Fibroblast of skin of back (primary cell): Measurements from ENCODE around the gene PGAM5.
"Not testable (repeated sequence)": the region's sequence is repeated elsewhere in the genome, so short reads cannot be mapped to it uniquely, and the experiment has no call there.

Source experiments
- DNase-seq: peaks from one replicate; pipeline ENCODE4 v3.0.0-alpha.2; 2013

The PGAM5 gene

GRCh38 chr12:132689227-132689626 is 21.4 kb upstream of the PGAM5 start:
- DNase-seq: no peak

DNA sequence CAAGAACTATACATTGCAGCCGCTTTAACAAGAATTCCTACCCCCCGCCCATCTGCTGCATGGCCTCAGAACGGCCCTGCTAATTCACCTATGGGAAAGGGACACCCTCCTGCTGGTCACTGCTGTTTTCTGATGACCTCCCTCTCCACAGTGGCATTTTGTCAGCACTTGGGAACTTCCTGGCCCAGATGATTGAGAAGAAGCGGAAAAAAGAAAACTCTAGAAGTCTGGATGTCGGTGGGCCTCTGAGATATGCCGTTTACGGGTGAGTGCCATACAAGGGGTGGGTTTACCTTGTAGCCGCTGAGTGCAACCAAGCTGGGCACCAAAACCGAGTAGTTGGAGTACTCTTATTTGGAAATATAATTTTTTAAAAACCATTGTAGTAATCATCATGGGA is 20.5 kb upstream of the PGAM5 start:
- no peak for DNase-seq

- DNase-seq: not testable (repeated sequence)
Measured at GRCh38 chr12:132692030-132692429, 18.6 kb upstream of the PGAM5 start.

DNA sequence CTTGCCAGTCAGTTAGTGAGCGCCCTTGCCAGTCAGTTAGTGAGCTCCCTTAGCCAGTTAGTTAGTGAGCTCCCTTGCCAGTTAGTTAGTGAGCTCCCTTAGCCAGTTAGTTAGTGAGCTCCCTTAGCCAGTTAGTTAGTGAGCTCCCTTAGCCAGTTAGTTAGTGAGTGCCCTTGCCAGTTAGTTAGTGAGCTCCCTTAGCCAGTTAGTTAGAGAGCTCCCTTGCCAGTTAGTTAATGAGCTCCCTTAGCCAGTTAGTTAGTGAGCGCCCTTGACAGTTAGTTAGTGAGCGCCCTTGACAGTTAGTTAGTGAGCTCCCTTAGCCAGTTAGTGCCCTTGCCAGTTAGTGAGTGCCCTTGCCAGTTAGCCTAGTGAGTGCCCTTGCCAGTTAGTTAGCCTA is 15.8 kb upstream of the PGAM5 start:
- not testable (repeated sequence) for DNase-seq

DNA sequence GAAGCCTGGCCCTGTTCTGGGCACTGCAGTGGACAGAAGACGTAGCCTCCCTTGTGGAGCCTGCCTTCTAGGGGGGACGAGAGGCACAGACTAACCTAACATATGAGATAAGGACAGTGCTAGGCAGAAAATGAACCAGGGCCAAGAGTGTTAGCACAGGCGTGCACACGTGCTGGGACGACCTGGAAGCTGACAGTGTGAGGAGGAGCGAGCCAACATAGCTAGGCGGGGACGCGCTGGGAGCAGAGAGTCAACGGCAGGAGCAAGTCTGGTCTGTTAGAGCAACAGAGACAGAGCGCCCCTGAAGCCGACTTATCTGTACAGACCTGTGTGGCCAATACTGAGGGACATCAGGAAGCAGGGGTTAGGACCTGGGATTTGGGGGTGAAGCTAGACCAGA is 15.2 kb upstream of the PGAM5 start:
- no peak for DNase-seq

- no peak for DNase-seq
Measured at GRCh38 chr12:132698341-132698740, 12.3 kb upstream of the PGAM5 start.

DNA sequence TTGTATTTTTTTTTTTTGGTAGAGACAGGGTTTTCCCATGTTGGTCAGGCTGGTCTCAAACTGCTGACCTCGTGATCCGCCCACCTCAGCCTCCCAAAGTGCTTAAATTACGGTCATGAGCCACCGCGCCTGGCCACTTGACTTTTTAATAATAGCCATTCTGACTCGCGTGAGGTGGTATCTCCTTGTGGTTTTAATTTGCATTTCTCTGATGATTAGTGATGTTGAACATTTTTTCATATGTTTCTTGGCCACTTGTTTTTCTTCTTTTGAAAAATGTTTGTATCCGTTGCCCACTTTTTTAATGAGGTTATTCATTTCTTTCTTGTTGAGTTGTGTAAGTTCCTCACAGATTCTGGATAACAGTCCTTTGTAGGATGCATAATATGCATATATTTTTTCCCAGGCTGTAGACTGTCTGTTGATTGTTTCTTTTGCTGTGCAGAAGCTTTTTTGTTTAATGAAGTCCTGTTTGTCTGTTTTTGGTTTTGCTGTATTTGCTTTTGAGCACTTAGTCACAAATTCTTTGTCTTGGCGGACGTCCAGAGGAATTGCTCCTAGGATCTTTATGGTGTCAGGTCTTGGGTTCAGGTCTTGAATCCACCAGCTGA is 10.3 kb upstream of the PGAM5 start:
- DNase-seq: peak; percentile 51

DNA sequence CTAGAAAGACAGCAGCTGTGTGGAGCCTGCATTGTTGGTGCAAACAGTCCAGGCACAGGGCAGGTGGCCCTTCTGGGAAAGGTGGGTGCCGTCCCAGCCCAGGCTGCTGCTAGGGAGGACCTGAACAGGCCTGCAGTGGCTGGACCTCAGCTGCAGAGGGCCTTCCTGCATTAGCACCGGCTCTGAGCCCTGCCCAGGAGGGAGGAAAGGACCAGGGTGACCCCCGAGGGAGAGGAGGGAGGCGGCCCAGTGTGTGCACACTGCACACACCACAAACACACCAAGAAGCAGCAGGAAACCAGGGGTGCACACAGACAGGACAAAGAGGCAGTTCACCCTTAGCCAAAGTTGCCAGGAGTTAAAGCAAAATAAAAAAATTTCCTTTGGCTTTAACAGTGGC is 8.0 kb upstream of the PGAM5 start:
- DNase-seq: no peak

GRCh38 chr12:132703641-132704040 is 7.0 kb upstream of the PGAM5 start:
- no peak for DNase-seq

DNA sequence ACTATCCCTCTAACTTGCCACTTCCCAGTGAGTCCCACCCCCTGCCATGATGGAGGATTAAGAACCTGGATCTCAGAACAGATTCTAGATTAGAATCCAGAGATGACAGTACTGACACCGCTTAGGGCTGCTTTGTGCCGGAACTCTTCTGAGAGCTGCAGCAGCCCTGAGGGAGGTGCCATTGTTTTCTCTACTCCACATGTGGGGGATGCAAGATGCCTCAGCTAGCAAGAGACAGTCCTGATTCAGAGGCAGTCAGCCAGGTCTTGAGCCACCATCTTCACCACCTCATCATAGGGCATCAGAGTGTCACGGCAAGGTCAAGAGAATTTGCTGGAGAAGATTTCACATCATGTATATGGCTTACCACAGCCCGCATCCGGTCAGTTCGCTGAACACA is 3.4 kb upstream of the PGAM5 start:
- no peak for DNase-seq

DNA sequence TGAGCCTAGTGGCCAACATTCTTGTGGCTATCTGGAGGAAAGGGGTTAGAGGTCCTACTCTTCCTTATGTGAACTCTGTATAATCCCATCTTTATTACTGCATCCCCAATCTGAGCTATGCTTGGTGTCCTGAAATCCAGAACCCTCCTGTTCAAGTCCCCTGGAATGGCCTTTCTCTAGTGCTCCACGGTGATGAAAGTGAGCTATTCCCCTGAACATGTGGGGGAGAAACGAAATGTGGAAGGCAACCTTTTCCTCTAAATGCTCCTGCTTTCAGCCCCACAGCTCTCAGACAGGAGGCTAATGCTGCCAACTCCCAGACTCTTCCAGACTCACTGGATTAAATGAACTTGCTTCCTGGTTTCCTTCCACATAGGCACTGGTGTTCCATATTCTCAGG is 2.5 kb upstream of the PGAM5 start:
- no peak for DNase-seq

- no peak for DNase-seq
Measured at GRCh38 chr12:132710043-132710404, 618 bp upstream of the PGAM5 start.

DNA sequence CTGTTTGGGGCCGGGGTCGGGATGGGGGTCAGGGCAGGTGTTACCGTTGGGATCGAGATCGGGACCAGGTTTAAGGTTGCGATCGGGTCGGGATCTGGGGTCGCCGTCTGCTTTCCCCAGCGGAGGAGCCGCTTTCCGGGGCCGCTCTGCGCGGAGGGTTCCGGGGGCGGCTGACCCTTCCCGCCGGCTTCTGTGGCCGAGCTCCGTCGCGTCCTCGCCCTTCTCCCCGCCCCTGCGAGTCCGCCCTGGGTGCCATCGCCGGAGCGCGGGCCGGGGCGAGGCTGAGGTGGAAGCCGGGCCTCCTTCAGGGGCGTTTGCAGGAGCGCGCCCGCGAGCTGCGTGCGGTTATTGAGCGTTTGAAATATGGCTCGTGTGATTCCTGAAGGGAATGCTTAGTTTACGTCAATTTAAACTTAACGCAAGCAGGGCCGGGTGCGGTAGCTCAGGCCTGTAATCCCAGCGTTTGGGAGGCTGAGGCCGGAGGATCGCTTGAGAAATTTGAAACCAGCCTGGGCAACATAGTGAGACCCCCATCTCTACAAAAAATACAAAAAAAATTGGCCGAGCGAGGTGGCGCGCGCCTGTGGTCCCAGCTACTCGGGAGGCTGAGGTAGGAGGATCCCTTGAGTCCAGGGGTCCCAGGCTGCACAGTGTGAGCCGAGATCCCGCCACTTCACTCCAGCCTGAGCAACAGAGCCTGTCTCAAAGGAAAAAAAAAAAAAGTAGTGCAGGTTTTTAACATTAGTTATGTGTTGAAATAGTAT is 620 bp downstream of the PGAM5 start:
- DNase-seq: no peak

GRCh38 chr12:132713123-132713522 is 2.5 kb downstream of the PGAM5 start:
- DNase-seq: no peak

DNA sequence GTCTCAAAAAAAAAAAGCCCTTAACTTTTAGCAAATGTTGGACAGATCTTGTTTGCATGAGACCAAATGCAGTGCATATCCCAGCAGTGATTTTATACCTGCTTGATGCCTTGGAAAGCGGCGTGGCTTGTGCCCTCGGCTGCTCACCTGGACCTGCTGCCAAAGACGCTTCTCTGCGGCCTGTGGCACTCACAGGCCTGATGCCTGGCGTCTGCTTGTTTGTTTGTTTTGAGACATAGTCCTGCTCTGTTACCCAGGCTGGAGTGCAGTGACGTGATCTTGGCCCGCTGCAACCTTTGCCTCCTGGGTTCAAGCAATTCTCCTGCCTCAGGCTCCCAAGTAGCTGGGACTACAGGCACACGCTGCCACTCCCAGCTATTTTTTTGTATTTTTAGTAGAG is 5.2 kb downstream of the PGAM5 start:
- DNase-seq: no peak

DNA sequence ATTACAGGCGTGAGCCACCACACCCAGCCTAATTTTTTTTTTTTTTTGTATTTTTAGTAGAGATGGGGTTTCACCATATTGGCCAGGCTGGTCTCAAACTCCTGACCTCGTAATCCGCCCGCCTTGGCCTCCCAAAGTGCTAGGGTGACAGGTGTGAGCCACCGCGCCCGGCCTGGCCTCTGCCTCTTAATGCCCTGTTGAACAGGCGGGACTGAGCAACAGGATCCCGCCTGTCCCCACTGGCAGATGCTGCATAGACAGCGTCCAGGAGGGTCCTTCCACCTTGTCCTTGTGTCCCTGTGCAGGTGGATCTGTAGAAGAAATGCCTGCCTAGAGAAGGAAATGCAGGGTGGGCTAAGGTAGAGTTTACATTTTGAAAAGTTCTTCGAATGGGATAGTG is 5.7 kb downstream of the PGAM5 start:
- DNase-seq: no peak

DNA sequence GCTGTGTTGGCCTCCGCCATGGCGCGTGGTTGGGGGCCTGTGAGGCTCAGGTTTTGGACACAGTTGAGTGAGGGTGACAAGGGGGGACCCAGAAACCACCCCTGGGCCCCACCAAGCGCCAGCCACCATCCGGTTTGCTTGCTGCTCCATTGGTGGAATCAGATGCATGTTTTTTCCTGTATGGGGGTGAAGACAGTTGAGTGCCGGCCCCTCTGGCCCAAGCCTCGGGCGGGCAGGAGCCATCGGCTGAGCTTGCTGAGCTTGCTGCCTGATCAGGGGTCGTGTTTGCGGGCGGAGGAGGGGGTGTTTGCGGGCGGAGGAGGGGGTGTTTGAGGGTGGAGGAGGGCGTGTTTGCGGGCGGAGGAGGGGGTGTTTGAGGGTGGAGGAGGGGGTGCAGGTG is 6.4 kb downstream of the PGAM5 start:
- DNase-seq: no peak

DNA sequence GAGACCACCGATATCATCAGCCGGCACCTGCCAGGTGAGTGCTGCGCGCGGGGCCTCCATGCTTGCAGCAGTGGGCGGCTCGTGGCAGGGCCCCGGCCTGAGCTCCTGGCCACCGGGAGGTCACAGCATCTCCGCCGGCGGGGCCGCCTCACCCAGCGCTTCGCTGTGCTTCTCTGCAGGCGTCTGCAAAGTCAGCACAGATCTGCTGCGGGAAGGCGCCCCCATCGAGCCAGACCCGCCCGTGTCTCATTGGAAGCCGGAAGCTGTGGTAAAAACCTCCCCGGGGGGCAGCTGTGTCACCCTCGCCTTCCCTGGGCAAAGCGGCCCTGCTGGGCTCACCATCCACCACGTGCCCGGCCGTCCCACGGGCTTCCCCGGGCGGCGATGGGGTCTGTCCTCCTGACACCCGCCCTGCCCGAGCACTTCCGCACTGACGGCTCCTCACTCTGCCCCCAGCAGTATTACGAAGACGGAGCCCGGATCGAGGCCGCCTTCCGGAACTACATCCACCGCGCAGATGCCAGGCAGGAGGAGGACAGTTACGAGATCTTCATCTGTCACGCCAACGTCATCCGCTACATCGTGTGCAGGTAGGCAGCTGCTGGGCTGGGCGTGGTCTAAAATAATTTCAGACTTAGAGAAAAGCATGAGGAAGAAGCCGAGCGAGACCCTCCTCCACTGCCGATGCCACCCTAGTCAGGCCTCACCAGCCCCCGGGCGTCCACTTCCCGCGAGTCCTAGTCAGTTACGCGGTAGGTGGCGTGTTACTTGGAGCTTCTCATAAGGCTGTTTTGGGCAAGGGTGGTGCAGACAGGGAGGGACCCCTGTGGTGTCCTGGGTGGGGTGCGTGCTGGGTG is 7.1 kb downstream of the PGAM5 start:
- DNase-seq: no peak

GRCh38 chr12:132718644-132719043 is 8.0 kb downstream of the PGAM5 start:
- no peak for DNase-seq

- DNase-seq: no peak
Measured at GRCh38 chr12:132719141-132719953, 8.7 kb downstream of the PGAM5 start.

DNA sequence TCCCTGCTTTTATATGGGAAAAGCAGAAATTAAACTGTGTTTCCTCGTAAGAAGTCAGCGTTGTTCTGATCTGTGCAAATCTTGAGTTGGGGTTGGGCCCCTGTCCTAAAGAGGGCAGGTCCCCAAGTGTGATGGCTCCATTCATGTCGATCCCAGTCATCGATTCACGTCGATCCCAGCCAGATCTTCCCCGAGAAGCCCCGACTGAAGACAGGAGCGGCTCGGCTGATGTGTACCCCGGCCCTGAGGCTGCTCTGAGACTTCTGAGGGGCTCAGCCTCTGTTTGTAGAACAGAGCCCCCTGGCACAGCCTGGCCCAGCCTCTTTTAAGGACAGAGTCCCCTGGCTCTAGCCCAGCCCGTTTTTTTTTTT is 9.3 kb downstream of the PGAM5 start:
- DNase-seq: no peak

DNA sequence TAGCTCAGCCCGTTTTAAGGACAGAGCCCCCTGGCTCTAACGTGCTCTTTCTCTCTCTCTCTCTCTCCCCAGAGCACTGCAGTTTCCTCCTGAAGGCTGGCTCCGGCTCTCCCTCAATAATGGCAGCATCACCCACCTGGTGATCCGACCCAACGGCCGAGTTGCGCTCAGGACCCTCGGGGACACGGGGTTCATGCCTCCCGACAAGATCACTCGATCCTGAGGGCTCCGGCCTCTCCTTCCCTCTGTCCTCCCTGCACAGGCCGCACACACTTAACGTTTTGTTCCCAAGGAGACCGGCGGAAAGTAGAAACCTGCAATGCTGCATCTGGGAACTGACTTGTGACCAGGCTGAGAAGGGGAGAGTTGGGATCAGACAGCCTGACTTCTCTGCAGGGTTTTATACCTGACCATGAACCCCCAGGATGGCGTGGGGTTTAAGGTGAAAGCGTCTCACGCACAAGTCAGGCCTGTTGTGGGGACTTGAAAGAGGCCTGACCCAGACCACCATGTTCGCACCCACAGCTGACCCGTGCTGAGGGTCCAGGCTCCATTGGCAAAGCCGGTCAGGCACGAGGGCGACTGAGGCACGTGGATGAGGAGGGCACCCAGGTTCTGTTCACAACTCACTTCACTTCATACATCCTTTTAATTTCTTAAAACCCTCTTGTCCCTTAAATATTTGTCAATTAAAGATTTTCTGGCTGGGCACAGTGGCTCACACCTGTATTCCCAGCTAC is 10.1 kb downstream of the PGAM5 start:
- DNase-seq: no peak
